Measurements from ENCODE around the gene MCMBP.

DNA sequence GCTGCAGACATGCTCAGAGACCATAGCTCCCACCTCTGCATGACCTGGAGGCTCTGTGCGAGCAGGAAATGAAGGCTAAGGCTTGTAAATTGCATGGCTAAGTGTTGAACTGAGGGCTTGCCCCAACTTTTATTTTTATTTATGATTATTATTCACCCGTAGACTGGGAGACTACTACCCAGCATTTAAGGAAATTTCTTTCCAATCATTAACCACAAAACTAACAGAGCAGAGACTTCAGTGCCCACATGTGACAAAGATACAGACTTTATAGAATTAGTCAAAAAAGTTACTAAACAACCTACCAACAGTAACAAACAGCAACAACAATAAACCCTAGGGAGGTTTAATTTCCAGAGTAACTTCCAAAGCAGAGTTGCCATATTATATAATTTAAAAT, 39.7 kb downstream of the MCMBP start:
- TF ChIP-seq POLR2A (IDR thresholded peaks at IDR 0.05; ENCODE audit: low read length) (no peak), GATA1 (IDR thresholded peaks at IDR 0.05; ENCODE audit: low read depth, low read length) (no peak)

Measured in erythroblast (primary cell).